ENCODE measurements around the gene KLK14.

Gene KLK14

DNA sequence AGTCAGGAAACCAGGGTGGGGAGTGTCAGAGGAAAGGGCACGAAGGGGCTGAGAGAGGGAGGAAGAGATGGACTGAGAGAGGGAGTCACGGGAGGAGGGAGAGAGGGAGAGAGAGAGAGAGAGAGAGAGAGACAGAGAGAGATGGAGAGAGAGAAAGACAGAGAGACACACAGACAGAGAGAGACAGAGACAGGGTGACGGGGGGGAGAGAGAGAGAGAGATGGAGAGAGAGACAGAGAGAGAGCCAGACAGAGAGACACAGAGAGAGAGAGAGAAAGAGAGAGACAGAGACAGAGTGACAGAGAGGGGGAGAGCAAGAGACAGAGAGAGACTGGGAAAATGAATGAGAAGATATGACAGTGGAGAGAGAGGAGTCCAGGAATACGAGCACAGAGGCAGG, 494 bp upstream of the KLK14 start:
- DNase-seq = no peak

DNA sequence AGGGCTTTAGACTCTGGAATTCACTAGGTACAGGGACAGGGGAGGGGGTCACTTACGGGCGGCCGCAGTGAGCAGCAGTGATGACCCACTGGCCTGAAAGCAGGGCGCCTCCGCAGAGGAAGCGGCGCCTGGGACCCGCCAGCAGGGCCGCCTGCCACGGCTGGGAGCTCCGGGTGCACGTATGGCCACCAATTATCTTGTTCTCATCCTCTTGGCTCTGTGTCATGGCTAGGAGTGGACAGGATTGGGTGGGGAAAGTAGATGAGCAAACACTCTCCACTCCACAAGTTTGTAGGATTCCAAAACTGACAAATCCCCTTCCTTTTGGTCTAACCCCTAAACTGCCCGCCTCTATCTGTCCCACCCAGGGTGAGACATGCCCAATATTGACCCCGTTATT, 1.2 kb downstream of the KLK14 start:
- DNase-seq = no peak

DNA sequence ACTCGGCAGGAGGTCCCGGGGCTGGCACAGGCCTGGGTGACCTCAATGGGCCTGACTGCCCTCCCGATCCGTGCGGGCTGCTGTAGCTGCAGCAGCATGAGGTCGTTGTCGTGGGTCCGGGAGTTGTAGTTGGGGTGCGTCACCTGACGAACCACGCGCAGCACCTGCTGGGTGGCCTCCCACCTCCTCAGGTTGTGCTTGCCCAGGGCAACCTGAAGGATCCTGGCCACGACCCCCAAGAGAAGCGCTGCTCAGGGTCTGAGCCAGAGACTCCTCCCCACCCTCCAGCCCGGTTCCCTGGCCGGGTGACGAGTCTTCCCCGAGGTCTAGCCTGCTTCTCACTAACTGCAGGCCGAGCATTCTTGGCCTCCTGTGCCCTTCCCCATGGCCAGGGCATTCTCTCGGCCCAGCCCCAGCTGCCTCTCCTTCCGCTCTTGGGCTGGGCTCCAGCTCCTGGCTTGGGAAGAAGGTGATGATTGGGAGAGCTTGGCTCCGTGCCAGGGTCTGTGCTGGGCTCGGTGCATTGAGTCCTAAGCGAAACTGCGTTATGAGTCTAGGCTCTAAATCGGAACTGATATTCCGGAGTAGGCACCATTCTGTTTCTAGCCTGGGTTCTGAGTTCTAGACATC, 3.1 kb downstream of the KLK14 start:
- DNase-seq = no peak

DNA sequence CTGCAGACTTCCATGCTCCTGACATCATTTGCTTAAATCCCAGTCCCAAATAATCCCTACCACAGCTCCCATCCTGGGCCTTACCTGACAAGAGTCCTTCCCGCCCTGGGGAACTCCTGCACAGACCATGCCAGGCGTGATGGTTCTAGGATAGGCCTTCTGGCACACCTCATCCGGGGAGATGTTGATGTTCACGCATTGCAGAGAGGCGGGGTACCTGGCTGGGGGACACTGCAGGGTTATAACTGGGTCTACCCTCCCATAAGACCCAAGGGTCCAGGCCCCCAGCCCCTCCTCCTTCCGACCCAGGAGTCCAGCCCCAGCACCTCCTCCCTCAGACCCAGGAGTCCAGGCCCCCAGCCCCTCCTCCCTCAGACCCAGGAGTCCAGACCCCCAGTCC, 4.0 kb downstream of the KLK14 start:
- no peak for DNase-seq

DNA sequence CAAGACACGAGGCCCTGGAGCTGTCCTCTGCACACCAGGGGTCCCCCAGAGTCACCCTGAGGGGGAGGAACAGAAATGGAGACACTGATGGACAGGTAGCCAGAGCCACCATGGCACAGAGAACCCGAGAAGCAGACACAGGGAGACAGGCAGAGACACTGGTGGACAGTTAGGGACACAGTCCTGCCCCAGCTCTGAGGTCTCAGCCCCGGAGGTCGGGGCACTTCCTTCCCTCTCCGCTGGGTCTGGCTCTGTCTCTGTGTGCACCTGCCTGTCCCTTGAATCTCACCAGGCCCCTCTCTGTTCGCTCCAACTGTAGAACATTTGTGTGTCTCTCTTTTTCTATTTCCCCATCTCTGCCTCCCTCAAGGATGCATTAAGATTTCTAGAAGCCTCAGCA, 4.6 kb downstream of the KLK14 start:
- DNase-seq = no peak

DNA sequence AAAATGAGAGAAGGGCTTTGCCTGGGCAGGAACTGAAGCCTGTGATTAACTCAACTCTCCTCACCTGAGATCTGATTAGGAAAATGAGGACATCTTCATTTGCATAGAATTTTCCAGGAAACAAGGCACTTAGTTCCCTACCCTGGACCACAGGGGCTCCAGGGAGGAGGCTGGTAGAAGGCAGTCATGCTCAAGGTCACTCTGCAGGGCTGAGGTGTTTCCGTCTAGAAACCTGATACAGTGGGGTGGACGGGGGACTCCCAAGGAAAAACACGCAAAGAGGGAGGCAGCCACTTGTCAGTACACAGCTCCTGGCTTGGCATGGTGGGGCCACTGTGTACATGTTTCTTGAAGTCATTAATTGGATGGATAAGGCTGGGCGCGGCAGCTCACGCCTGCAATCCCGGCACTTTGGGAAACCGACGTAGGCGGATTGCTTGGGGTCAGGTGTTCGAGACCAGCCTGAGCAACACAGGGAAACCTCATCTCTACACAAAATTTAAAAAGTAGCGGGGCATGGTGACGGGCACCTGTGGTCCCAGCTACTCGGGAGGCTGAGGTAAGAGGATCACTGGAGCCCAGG, 6.0 kb downstream of the KLK14 start:
- DNase-seq = no peak

DNA sequence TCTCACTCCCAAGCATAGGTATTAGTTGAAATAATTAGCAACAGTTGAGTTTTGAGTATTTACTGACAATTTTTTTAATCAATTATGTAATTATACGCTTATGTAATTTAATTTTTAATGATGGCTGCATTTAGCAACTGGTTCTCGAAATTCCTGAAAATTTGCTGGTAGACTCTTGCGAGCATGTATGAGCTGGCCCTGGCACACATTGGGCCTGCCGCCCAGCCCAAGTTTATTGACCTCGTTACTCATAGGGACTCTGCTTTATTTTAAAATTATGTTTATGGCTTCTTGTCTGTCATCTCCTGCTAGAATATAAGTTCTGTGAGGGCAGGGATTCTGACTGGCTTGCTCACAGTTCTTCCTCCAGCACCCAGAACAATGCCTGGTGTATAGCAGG, 6.7 kb downstream of the KLK14 start:
- DNase-seq = no peak

DNA sequence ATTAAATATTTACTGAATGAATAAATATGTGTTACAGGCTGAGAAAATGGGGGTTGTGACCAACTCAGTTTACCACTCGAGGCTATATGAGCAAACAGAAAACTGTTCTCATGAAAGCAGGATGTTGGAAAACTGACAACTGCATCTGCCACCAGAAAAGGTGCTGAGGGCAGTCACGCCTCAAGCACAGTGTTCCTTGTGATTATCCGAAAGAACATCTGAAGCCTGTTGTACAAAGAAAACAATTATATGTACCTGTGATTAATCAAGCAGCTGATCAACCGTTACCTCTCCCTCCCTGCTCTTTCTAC, 11.6 kb downstream of the KLK14 start:
- no peak for DNase-seq

DNA sequence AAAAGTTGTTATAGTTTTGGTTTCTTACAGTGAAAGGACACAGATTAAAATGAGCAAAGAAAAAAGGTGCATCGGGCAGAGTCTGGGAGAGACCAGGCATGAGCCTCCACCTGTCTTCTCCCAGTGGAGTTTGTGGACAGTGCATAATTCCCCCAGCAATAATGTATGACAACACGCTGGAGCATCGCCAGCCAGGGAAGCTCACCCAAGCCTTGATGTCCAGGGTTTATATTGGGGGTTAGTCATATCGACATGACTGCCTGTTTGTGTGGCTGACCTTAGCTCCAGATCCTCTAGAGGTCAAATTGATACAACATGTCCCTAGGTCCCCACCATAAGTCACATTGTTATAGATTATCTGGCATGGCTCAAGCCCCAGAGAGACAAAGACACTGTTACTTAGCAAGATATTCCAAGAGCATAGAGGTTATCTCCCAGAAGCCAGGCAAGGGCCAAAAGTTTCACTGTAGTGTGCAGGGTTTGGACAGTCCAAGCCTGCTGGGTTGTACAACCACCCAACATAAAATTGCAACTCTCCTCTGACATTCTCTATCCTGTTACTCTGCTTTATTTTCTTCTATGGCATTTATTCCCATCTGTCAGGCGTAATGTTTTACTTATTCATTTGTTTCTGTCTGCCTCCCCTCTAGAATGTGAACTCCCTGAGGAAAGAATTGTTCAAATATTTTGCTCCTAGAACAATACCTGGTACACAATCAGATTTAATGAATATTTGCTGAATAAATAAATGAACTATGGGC, 12.2 kb downstream of the KLK14 start:
- no peak for DNase-seq

DNA sequence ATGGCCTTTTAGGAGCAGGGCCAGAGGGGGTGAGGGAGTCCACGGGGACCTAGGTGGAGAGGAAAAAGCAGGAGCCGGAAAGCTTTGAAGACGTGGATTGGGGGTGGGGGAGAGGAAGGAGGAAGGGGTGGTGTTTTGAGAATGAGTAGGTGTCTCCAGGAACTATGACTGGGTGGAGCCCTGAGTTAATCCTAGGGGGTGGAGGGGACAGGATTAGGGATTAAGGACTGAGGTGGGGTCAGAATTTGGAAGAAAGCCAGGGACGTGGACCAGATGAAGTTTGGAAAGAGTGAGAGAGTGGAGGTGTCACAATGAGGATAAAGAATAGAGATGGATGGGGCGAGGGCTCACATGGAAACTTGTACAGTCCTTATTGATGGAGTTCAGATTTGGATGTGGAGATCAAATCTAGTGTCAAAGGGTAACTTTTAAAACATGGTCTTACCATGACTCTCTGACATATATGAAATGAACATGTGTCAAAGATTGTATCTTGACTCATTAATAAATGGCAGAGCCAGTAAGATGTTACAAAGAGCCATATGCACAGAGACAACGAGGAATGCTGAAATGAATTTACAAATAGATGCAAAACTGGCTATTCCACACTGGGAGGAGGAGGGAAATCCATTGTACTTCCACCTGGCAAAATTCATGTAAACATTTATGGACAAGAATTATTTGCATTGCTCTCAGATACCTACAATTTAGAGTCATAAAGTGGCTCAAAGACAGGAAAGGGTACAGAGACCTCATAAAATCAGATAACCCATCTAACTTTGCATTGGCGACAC, 16.1 kb downstream of the KLK14 start:
- DNase-seq = no peak

DNA sequence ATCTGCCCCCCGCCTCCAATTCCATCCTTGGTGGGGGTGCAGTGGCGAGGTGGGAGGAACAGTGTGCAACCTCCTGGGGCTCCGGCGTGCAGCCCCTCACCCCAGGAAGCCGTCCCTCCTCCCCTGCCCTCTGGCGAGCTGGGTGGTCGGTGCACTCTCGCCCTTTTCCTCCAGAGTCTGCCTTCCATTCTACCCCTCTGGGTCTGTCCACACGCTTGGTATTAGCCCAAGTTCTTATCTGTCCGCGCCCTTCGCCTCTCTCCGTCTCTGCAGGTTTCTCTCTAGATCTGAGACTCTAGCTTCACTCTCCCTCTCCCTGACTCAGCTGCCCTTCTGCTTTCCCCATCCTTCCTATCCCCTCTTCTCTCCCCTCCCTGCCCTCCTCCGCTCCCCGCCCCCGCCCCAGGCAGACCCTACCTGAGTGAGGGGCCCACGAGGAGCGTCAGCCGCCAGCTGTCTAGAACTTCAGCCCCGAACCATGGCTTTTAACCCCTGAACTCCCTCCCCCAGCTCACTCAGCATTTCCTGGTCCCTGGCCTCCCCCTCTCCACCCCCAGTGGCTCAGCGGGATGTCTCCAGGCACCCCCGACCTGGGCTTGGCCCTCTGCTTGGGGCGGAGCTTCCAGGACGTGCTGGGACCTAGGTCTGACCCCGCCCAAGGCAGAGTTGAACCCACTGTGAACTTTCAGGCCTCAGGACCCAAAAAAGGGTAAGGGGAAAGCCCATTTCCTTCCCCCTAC, 17.3 kb downstream of the KLK14 start:
- DNase-seq = no peak

DNA sequence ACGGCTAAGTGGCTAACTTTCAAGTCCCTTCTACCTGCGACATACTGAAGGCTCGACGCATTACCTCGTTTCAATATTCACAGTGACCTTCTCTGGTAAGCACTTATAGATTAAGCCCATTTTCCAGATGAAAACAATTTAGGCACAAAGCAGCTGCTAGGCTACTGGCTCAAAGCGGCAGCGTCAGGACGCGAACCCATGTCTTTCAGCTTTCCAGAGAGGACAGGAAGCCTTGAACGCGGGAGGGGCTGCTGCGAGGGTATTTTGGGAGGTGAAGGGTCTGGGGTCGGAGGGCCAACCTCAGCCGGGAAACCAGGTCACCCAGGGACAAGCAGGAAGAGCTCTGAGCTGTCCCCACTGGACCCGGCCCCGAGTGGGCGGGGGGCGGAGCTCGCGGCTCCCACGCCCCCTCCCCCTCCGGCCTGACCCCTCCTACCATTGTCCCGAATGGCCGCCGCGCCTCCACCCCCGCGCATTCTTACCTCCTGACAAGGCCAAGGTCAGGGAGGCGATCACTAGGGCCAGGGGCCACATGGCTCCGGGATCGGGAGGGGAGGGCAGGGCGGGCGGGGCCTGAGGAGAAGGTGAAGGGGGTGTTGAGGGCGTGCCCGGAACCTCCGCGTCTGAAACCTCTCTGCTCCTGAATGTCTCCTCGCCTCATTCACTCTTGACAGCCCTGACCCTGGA, 18.0 kb downstream of the KLK14 start, which contains the start of gene KLK13:
TSS of gene KLK13 (minus strand) at position 559 of the 687 bp plus-strand sequence. CDS start at position 534, 25 bp downstream.
- DNase-seq = no peak

DNA sequence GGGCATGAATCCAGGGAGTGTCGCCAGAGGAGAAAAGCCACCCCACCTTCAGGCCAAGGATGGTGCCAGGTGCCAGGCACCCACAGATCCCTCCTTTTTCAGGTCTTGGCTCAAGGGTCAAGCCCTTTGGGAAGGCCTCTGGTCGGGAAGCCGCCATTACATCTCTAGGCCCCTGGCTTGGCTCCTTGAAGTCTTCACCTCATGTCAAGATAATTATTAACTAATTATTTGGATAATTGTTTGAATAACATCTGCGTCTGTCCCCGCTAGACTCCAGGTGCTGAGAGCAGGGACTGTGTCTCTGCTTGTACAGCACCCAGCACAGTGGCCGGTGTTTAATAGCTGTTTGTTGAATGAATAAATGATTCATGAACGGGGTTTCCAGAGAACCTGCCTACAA, 19.0 kb downstream of the KLK14 start:
- DNase-seq = no peak

DNA sequence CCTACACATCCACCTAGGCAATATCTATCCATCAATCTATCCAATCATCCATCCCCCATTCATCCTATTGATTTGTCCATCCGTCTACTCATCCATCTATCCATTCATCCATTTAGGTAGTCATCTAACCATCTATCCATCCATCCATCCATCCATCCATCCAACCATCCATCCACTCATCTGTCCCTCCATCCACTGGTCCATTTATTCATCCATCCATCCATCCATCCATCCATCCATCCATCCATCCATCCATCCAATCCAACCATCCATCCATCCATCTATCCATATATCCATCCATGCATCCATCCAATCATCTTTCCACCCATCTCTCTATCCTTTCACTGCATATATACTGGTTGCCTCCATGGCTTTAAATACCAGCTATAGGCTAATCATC, 21.7 kb downstream of the KLK14 start:
- no peak for DNase-seq

DNA sequence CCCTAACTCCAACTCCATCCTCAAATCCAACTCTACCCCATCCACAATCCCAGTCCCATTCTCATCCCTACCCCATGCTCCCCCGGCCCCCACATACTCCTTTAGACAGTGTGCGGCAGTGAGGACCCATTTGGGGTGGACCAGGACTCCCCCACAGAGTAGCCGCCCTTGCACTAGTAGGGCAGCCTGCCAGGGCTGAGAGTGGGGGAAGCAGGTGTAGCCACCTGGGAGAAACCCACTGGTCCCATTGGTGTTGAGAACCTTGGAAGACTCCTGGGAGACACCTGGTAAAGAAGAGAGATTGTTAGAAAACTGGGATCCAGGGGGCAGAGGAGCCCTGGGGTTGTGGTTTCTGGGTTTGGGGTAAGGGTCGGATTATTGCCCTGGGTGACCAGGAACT, 22.4 kb downstream of the KLK14 start:
- DNase-seq = no peak

DNA sequence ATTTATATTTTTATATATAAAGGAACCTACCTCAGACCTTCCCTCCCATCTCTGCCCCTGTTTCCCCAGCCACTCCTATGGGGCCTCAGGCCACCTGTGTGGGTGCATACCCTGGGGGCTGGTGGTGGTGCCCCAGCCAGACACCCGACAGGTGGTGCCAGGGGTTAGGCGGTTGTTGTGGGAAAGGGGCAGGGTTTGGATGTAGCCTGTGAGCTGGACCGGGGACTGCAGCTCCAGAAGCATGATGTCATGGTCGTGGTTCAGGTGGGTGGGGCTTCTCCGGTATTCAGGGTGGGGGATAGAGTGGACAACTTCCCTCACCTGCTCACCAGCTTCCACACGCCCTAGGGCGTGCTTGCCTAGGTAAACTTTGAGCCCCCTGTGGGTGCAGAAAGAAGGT, 23.0 kb downstream of the KLK14 start:
- no peak for DNase-seq

DNA sequence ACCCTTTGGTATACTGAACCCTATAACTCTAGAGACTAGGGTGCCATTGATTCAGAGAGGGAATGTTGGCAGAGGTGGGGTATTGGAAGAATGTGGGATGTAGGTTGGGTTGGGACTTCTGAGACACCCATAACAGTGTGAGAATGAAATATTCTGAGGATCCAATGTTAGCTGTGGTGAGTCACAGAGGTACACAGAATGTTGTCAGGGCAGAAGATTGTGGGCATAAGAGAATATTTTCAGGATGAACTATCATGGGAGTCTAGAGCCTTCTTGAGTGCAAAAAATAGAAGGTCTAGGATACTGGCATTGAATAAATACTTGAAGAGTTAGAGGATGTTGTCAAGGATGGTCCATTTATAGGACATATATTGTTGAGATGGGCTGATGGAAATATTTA, 26.8 kb downstream of the KLK14 start:
- no peak for DNase-seq

DNA sequence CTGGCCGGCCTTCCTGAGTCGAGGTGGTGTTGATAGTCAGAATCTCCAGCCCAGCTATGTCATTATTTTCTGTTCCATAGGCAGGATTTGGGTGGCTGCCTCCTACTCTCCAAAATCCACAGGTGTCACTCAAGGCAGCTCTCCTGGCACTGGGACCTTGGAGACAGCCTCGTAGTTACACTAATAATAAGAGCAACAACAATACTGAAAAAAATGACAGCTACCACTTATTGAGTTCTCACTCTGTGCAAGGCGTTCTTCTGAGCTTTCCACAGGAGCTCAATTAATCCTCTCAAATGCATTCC, 35.7 kb downstream of the KLK14 start:
- no peak for DNase-seq

DNA sequence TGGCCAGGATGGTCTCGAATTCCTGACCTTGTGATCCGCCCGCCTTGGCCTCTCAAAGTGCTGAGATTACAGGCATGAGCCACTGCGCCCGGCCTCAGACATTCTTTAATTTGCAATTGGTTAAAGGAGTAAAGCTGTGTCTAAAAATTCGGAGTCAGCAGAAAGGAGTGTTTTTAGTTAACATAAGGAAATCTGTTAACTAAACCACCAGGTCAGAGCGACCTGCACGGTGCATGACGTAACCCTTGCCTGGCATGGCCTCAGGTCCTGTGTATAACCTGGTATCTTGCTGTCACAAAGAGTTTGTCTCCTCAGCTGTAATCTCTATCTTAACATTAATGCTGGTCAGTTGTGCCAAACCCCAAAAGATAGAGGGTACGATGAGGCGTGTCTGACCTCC, 38.4 kb downstream of the KLK14 start:
- DNase-seq = no peak

DNA sequence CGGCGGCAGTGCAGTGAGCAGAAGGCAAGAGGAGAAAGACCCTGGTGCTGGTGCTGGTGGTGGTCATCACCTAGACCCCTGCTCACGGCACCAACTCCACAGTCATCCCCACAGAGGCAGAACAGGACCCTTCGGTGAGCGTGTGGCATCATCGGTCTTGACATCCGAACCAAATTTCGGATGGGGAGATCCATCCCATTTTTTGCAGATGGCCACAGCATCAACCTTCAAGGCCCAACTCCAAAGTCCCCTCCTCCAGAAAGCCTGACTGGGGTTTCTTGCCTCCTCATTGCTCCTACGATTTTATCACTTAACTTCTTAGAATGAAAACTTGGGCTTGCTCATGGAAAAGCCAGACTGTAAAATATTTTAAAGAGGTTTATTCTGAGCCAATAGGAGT, 39.2 kb downstream of the KLK14 start:
- no peak for DNase-seq

DNA sequence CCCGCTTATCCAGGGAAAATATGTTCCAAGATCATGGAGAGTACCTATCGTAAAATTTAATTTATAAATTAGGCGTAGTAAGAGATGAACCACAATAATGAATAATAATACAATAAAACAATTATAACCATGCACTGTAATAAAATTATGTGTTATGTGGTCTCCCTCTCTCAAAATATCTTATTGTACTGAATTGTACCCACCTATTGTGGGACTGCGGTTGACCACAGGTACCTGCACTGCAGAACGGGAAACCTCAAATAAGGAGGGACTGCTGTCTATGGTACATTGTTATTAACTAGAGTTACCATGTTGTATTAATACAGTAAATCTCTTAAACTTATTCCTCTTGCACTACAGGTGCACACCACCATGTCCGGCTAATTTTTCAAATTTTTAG, 42.5 kb downstream of the KLK14 start:
- no peak for DNase-seq

DNA sequence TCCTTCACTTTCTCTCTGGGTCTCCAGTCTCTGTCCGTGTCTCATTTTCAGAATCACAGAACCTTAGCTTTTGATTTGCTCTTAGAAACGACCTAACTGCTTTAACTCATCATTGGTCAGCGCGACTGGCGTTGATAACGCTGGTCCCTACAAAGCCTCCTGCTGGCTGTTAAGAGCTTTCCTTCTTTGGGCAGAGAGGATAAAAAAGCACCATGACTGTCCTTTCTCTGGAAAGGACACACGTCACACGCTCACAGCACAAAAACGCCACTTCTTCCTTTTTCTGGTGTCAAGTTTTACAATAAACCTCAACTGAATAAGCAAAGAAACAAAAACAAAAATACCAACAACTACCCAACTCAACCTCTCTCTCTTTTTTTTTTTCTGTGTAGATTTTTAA, 46.2 kb downstream of the KLK14 start:
- no peak for DNase-seq

DNA sequence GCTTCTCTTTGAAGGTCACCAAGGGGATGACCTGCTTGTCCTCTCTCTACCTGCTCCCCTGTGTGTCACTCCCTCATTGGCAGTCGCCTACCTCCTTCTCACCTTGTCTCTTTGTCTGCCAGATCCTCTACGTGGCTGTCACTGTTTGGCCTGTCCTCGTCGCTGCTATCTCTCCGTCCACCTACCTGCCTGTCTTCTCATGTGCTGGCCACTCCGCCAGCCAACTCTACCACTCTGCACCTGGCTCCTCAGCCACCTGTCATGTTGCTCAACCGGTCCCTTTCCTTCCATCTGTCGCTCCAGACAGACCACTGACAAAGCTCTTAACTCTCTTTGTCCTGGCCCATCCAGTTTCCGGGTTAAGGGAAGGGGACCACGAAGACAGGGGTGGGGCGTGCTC, 48.0 kb downstream of the KLK14 start, which contains the start of gene KLK12:
TSS of gene KLK12 (minus strand) at position 299 of the 400 bp plus-strand sequence. CDS start 381 bp downstream, outside the sequence.
- no peak for DNase-seq

Data from NCI-H1694 treated with DMSO at 0.1 percent for 48 hours (cell line).